Activated CD4-positive, CD25-positive, alpha-beta regulatory T cell treated with anti-CD3 and anti-CD28 coated beads, Interleukin-2, amount 50 U/mL, for 24 hours (primary cell): Measurements from ENCODE around the gene ARMS2.

Source experiments
- ATAC-seq, 2 donors: fragments of 150-1000 bp; cut with Tn5 transposase; one replicate each; pipeline ENCODE4 v1.10.0; 2021; ENCODE audit warnings: mild to moderate bottlenecking in 1 of 2, moderate library complexity in 1 of 2

Gene ARMS2

DNA sequence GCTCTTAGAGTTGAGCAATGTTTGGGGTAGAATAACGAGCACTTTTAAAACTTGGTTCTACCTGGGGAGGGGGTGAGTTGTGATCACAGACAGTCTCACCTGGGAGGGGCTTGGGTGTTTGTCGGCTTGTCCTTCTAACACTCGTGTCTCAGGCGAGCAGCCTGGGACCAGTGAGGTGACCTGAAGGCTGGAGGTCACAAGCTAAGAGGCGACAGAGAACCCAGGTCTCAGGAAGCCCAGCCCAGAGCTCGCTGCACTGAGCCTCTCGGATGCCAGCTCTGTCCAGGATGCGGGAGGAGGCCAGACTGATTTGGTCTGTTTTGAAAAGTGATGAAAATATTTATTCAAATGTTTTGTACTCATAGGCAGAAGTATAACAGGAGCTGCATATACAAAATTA, 18.7 kb downstream of the ARMS2 start:
- ATAC-seq = no peak

DNA sequence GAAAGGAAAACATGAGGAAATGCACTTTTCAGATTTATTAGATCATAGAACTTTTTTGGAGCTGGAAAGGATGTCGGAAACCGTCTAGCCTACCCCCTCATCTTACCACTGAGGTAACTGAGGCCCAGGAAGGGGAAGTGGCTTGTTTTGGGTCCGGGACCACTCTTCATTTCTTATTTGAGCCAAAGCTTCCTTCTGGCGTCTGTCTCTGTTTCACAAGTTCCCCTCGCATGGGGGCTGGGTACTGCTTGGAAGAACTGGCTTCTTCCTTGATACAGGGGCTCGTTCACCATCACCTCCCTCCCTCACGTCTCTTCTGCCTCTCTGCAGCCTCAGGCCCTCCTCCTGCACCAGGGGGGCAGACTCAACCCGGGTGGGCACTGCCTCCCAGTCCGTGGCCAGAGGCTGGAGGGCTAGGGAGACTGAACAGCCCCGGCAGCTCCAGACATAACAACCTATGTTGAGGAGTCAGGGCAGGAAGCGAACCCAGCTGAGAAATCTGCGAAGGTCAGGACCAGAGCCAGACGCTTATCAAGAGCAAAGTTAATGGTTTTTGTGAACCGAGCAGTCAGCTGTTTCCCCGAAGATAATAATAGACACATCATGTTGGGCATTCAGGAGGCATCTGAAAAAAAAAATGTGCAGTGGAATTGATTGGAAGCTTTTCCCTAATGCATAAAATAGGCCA, 19.8 kb downstream of the ARMS2 start:
- no peak for ATAC-seq

DNA sequence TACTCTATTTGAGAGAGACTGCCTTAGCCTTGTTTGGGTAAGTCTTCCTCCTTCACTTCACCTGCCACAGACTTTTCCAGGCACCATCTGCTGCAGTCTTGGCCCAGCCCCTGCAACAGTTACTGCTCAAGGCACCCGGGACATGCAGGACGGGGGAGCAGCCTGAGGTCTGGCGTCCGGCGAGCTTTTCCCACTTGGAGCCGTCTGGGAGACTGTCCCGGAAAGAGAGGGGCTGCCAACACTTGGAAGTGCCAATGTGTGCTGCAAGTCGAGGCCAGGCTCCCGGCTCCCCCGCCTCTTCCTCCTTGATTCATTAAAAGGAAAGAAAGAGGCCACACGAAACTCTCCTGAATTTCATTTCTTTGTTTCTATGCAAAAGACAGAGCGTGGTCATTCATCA, 20.6 kb downstream of the ARMS2 start:
- no peak for ATAC-seq

DNA sequence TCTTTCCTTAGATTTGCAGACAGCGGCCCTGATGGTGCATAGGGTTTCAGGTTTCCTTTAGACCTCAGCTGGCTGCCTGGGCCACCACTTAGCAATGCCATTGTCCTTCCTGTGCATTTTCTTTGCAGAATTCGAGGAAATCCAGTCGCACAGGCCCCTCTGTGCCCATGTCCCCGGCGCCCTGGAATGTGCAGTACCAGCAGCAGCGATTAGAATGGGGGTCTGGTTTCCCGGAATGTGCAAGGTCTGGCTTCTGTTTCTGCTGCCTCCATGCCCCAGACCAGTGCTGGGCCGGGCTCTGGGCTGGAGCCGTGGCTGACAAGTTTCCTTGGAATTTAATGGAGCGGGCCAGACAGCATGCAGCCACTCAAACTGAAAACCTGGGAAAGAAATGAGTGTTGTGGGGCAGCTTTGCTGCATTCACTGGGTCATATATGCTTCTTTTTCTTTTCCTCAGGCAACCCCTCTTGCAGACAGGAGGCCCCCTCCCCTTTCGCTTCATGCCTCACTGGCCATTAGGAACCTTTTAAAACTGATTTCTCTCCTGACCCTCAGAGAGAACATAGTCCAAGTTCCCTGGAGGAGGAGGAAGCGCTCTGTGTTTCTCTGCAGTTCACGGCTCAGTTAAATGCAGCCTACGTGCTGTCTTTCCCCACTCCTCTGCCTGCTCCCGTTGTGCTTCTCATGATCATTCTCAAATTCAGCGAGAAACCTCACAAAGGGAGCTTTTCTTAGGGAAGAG, 21.3 kb downstream of the ARMS2 start:
- ATAC-seq = no peak

DNA sequence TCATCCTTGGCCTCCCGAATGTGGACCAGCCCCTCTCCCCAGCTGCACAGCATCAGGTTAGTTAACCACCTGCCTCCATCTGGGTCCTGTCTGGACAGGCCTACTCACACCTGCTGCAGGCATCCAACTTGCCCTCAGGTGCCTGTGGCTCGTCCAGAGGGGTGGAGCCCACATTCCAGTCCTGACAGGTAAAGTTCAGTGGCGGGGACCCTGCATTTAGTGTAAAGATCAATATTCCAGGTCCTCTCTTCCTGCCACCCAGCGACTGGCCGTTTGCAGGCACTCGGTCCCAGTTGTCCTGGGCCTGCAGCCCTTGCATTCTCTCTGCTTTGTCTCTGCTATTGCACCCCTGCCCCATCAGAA, 21.9 kb downstream of the ARMS2 start:
- no peak for ATAC-seq

DNA sequence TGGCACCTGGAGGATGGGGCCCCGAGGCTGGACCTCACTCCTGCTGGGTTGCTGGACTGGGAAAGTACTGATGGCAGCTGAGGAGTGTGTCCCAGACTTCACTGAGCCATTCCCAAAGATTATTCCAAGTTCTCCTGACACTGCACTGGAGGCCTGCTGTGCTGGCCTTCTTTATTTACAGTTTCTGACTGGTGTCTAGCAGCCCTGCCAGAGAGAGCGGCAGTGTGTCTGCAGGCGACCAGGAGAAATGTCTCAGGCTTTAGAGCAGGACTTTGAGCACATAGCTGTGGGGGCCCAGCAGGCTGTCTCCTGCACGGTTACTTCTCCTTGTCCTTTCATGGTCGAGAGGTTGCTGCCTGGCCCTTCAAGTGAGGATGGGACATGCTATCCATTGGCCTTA, 23.0 kb downstream of the ARMS2 start:
- ATAC-seq = no peak

DNA sequence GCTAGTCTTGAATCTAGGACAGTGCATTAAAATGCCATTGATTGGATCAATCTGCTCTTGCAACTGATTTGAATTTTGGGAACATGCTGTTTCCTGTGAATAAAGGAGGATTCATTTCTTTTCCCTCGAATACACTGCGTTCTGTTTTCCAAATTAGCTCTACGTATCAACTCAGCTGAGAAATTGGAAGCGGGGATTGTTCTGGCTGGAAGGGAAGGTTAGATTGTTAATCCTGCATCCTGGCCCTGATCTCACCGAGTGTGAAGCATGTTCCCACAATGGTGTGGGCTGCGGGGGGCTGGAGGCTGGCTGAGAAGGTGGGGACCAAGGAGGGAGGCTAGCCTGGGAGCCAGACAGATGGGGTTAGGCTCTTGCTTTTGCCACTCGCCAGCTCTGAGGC, 24.5 kb downstream of the ARMS2 start:
- ATAC-seq = no peak

DNA sequence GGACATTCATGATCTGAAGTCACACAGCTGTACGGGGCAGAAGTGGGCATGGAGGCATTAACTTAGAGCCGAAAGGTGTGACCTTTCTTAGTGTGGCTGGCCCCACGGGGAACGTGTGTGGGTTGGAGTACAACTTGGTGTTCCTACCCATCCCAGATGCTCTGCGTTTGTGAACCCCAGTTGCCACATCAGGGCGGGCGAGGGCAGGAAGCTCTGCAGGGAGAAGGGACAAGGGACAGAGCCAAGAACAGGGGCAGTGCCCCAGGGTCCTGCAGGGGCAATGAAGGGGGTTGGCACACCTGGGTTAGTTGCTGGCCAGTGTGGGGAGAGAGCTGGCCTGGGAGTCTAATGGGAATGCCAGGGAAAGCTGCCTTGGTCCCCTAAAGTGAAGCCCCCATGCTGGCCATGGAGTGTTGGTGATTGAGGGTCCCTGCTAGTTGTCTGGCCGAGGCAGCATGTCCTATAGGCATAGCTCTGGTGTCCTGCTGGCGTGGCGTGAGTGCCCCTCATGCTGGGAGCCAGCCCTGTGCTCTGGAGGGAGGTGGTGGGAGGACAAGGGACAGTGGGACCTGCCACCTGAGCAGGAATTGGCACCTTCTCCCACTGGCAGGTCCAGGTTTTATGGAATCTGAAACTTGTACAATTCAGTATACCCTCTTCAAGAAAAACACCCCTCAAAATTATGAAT, 25.8 kb downstream of the ARMS2 start:
- ATAC-seq = no peak

DNA sequence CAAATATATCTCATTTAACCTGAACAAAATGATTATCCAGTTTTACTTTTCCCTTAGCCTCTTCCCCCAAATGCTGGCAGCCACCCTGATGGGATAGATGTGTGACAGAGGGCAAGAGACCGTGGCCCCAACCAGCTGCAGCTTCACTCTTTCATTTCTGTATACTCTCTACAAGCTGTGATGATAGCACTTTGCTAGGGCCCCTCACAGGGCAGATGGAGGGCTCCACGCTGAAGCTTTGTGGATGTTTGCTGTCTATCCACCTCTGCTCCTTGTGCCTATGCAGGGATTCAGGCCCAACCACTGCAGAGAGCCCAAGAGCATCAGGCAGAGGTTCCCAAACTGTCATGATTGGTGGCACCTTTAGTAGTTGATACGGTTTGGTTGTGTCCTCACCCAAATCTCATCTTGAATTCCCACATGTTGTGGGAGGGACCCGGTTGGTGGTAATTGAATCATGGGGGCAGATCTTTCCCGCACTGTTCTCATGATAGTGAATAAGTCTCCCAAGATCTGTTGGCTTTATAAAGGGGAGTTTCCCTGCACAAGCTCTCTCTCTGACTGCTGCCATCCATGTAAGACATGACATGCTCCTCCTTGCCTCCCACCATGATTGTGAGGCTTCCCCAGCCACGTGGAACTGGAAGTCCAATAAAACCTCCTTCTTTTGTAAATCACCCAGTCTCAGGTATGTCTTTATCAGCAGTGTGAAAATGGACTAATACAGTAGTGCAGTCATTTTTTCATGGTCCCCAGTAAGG, 27.0 kb downstream of the ARMS2 start:
- no peak for ATAC-seq

DNA sequence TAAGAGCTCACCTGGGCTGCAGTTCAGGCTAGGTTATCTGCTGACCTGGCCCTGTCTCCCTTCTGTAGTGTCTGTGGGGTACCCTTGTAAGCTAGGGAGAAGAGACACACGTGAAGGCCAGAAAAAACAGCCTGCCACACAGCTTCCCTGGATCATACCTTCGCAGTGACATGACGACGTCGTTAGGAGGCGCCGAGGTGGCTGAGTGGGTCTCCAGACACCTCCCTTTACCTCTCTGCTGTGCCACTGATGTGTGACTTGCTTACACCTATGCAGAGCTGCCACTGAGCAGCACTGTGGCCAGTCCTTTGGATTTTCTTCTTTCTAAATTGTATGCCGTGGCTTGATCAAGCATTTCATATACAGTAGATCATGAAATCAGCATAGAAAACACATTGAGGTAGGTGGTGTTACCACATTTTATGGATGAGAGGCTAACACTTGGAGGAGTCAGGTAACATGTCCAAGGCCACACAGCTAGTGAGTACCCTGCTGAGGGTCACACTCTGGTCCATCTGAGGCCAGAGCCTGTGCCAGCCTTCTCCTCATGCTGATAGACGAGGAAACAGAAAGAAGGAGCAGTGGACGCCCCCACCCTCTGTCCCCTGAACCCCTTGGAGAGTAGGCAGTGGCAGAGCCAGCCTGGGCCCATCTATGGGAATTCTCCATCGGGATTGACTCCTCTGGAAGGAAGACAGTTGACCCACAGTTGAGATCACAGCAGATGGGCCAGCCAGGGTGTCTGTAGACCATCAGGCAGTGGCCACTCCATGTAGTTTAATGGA, 30.0 kb downstream of the ARMS2 start:
- ATAC-seq = no peak

DNA sequence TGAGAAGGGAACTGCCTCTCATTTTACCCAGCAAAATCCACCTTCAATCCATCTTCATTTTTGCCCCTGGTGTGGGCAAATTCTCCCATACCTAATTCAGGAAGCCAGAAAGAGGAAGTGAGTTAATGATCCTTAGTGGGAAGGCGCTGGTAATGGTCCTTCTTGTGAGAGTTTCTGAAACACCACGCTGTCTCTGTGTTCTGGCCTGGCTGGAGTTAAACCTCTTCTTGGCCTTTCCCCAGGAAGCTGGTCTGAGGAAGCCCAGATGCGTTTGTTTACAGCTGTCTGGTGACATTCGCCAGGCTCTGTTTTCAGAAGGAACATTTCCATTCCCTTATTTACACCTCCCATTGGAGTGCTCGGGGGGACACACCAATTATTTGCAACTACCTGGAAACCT, 31.2 kb downstream of the ARMS2 start:
- no peak for ATAC-seq

DNA sequence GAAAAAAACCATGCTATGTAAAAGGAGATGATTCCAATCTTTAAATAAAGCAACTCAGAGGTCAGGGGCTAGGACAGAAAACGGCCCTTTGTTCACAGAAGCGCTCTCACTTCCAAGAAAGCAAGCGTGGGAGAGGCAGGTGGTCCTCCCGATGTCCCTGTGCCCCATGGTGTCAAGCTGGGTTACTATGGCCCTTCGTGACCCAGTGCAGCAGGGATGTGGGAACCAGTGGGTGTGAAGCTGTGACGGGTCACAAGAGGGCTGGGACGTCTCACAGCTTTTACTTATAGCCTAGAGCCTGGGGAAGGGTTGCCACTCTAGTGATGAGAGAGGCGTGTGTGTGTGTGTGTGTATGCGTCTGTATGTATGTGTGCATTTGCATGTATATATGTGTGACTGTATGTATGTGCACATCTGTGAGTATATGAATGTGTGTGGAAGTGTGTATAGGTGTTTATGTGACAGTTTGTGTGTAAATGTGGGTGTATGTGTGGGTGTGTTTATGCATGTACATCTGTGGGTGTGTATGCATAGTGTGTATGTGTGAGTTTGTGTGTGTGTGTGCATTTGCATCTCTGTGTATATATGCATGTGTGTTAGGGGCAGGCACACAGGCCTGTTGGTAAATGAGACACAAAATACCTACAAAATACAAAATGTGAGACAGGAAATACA, 32.1 kb downstream of the ARMS2 start:
- no peak for ATAC-seq

DNA sequence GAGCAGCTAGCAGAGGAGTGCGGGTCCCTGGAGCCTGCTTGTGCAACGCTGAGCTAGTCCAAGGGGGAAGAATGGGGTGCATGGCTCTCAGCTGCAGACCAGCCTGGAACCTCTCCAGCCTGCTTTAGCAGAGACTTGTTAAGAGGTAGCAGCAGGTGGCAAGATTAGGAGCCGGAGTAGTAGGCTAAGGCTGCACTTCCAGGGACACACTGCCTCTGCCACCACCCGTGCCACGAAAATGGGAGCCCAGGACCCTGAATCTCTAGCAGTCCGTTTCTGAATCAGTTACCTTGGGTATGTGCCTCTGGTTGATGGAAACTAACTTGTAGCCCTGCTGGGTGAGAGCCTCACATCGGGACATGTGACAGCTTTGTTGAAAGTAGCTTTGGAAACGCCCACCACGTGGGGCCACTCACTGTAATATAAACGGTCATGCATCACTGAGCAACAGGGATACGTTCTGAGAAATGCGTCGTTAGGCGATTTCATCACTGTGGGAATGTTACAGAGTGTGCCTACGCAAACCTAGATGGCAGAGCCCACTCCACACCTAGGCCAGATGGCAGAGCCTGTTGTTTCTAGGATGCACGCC, 32.8 kb downstream of the ARMS2 start:
- no peak for ATAC-seq

DNA sequence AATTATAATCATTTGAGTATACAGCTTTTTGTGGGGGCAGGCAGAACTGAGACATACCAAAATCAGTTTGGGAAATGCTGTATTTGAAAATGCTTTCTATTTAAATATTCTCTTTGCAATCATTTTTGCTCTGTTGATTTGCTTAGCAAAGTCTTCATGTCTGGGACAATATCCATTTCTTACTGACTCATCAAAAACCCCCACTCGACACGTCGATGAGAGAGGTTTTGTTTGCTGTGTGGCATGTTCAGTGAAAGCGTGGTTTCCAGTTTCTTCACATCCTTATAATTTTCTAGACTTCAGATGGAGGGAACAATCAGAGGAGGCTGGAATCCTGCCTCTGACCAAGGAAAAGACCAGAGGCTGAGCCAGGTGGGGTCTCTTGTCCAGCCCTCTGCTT, 35.8 kb downstream of the ARMS2 start:
- ATAC-seq = no peak

DNA sequence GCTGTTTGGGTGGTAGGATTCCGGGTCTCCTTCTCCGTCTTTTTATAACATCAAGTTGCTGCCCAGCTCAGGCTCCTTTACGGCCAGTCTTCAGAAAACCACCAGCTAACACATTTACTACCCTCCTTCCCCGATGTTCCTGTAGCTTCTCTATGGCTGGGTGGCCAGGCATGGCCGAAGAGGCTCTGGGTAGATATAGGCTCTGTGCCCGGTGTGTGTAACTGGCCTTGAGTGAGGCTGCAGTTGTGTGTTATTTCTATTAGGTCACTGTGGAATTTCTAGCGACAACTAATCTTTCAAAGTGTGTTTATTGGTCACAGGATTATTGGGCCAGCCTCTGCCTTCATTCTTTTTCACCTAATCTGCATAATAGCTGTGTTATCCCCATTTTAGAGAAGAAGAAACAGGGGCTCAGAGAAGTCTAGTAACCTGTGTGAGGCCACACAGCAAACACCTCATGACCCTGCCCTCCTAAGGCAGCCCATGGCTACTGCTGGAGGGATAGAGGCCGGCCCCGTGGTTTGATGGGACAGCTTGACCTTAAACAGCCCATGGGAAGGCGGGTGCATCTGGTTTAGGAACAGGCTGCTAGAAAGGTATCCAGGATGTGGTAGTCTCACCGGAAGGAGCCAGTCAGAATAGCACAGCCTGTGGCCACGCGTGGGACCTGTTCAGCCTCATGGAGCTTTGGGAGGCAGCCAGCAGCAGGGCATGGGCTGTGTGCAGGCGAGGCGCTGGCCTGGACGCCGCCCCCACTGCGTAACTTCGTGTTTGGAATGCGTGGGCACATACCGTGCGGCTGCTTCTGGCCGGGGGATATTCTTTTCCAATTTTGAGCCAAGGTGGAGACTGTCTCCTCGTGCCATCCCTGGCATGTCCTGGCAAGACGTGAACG, 36.6 kb downstream of the ARMS2 start:
- peak; percentile 48 to 55 for ATAC-seq

DNA sequence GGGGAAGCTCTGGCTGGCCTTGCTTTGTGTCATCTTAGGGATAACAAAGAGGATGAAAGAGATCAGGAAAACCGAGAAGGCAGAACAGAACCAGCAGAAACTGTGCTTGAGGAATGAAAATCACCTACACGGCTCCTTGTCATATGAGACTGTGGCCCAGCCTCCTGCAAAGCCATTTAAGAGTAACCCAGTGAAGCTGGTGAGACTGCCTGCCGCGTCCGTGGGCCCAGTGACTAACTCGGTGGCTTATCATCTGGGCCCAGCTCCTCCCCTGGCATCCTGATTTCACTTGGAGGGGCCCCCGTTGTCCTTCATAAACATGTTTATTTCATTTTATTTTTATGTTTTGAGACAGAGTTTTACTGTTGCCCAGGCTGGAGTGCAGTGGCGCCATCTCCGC, 37.6 kb downstream of the ARMS2 start:
- ATAC-seq = no peak

DNA sequence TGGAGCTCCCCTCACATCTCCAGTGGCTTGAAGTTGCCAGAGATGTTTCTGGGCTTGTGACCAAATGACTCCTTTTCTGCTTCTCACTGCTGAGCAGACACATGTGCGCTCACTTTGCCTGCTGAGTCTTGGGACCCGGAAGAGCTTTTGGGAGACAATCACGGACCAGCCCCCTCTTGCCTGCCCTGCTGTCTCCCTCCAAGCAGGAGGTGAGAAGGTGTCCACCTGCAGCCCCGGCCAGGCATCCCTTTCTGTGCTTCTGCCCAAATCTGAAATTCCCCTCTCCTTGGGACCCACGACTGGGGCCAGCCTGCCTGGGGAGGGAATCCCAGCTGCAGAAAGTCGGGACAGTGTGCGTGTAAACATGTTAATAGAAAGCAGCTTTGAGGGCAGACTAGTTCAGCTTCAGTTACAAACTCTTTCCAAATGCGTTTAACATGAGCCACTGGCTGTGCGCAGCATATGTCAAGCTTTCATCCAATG, 38.6 kb downstream of the ARMS2 start:
- no peak for ATAC-seq

DNA sequence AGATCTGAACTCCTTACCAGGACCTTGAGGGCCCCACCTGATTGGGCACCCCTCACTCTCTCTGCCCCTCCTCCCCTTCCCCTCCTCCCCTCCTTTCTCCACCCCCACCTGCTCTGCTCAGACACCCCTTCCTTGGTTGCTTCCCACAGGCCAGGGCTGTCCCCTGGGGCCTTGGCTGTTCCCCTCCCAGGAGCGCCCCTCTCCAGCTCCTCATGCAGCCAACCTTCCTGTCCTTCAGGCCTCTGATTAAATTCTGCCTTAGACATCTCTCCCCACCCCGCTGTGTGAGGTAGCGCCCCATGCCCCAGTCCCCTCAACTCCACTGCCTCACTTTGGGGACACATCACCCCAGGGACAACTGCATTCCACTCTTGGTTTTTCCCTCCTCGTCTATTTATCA, 39.3 kb downstream of the ARMS2 start:
- no peak for ATAC-seq

DNA sequence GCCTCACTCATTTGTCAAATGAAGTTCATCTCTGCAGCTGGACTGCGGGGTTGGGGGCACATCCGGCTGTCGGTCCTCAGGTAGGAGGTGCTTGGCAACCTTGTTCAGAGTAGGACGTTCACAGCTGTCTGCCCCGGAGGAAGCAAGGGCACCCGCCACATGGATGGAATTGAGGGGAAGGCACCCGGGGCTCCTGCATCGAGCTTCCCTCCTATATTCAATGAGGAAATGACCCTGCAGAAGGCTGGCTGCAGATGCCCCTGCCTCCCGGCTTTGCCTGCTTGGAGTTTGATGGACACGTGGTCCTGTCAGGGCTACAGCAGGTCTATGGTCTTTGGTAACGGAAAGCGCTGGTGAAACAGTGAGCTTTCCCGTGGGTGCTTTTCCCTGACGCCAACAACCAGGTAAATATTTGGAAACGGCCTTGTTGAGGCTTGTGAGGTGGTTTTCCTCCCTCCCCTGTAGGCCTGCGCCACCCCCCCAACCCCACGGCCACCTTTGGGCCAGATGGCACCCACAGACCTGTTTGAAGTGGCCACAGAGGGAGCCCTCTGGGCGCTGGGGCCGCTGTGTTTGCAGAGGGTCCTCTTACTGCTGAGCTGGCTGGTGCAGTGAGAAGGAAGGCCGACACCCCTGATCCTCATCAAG, 39.8 kb downstream of the ARMS2 start:
- ATAC-seq = no peak

DNA sequence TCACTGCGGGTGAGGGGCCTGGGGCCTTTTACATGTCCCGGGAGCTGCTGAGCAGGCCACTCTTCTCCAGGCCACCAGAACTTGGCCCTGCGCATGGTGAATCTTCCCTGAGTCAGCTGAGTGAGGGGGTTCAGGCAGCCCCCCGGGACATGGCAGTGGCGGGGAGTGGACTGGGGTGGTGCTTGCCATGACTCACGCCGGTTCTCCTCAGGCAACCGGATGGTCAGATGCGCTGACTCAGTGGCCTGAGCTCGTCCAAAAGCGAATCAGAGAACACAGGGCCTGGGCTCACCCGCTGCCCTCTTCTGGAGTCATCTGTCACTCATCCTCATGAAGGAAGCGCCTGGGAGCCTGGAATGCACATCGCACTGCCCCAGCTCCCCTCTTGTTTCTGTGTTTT, 40.4 kb downstream of the ARMS2 start:
- ATAC-seq = no peak
